Mucosa of rectum (tissue), 2 donors: Measurements from ENCODE around the gene ADAMTS17.
"Not testable (repeated sequence)": the region's sequence is repeated elsewhere in the genome, so short reads cannot be mapped to it uniquely, and the experiment has no call there.

Experiments
- H3K27ac ChIP-seq, 2 donors: one replicate each; pipeline ENCODE4 v1.7.0; 2013; ENCODE audit warnings: inconsistent platforms in 2 of 2, low read depth in 2 of 2, low read length in 2 of 2
- H3K27me3 ChIP-seq, 2 donors: one replicate each; pipeline ENCODE4 v1.7.0; 2013; ENCODE audit warnings: low read length in 2 of 2; ENCODE audit not compliant: control insufficient read depth in 2 of 2, insufficient read depth in 2 of 2
- H3K36me3 ChIP-seq, 2 donors: one replicate each; pipeline ENCODE4 v1.7.0; 2013; ENCODE audit warnings: low read length in 2 of 2; ENCODE audit not compliant: control insufficient read depth in 2 of 2, insufficient read depth in 2 of 2
- H3K4me1 ChIP-seq, 2 donors: one replicate each; pipeline ENCODE4 v1.7.0; 2013; ENCODE audit warnings: low read length in 2 of 2, mild to moderate bottlenecking in 1 of 2; ENCODE audit not compliant: control insufficient read depth in 2 of 2, insufficient read depth in 2 of 2
- H3K4me3 ChIP-seq, 2 donors: one replicate each; pipeline ENCODE4 v1.7.0; 2013; ENCODE audit warnings: low read length in 2 of 2
- H3K9ac ChIP-seq, 2 donors: one replicate each; pipeline ENCODE4 v1.7.0; 2013; ENCODE audit warnings: low read length in 2 of 2, low read depth in 1 of 2, mild to moderate bottlenecking in 1 of 2
- H3K9me3 ChIP-seq, 2 donors: one replicate each; pipeline ENCODE4 v1.7.0; 2013; ENCODE audit warnings: low read length in 2 of 2; ENCODE audit not compliant: control insufficient read depth in 2 of 2
- donor health status: healthy.
- donor health status: Normal muscosa, but diverticular disease.

ADAMTS17 gene

DNA sequence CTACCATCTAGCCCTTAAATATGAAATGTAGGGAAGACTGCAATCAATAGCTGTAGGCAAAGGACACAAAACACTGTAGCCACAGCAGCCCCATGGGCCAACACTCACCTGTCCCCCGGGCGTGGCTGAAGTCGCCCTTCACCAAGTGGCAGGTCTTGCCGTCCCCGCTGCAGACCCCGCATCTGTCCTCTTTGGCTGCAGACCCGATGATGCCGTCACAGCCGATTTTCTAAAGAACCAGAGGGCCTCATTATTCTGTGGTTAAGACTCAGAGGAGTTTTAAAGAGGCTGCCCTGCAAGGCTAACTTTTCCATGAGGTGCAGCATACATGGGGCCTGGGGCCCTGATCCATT is 245.6 kb downstream of the ADAMTS17 start:
- H3K4me3 ChIP-seq: no peak overlapping the region
- H3K27me3 ChIP-seq: no peaks in the 10 kb centered on the region
- no peaks in the 10 kb centered on the region for H3K9me3 ChIP-seq
- no peak overlapping the region for H3K27ac ChIP-seq
- H3K36me3 ChIP-seq: no peaks in the 10 kb centered on the region
- H3K4me1 ChIP-seq: no peaks in the 10 kb centered on the region
- no peak overlapping the region for H3K9ac ChIP-seq

DNA sequence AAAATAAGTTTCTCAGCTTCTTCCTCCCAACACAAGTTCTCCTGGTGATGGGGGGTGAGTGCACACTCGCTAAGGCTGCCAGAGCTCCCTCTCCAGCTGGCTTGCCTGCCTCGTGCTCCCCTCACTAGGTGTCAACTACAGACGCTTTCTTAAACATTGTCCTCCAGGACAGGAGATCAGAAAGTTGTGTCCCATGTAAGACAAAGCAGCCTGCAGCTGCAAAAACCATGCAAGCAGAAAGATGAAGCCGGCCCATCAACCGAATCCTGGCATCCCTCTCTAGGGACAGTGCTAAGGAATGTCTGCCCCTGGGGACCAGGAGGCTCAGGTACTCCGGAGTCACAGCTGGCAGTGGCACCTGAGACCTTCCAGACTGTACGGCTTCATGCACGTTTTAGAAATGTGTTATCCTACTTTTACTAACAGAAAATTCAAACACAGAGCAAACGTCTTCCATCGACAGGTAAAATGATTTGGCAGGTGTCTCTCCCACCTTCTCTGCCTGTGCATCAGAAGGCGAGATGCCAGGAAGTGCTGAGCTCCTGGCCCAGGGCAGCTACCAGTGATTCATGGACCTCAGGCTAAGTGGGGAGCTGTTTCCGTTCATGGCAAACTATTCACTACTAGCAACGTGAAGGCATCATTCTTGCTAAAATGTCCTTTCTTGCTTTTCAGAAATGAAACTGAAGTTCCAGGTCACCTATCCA is 246.1 kb downstream of the ADAMTS17 start:
- no peaks in the 10 kb centered on the region for H3K9me3 ChIP-seq
- H3K36me3 ChIP-seq: no peaks in the 10 kb centered on the region
- no peaks in the 10 kb centered on the region for H3K27me3 ChIP-seq

DNA sequence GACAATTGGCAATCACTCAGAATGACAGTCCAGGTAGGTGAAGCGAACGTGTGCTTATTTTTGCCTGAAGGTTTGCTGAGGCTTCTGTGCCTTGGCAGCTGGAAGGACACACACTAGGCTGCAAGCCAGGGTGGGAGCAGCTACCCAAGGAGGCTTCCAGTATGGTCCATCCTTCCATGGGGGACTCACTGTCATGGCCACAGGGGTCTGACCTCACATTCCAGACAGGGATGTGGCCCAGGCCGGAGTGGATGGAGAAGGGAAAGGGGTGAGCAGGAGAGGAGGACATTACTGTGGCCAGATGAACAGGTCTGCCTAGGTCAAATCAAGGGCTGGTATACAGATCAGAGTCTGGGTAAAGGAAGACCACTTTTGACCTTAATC is 247.7 kb downstream of the ADAMTS17 start:
- Histone ChIP-seq H3K4me1 (no peaks in the 10 kb centered on the region), H3K27me3 (no peaks in the 10 kb centered on the region), H3K9ac (no peak overlapping the region), H3K36me3 (no peaks in the 10 kb centered on the region), H3K9me3 (no peaks in the 10 kb centered on the region), H3K4me3 (no peak overlapping the region), H3K27ac (no peak overlapping the region)

More for the DNA sequence above, 246.1 kb downstream of the ADAMTS17 start:
- no peaks in the 10 kb centered on the region for H3K4me1 ChIP-seq
- H3K9ac ChIP-seq: no peak overlapping the region
- no peak overlapping the region for H3K4me3 ChIP-seq
- H3K27ac ChIP-seq: no peak overlapping the region

DNA sequence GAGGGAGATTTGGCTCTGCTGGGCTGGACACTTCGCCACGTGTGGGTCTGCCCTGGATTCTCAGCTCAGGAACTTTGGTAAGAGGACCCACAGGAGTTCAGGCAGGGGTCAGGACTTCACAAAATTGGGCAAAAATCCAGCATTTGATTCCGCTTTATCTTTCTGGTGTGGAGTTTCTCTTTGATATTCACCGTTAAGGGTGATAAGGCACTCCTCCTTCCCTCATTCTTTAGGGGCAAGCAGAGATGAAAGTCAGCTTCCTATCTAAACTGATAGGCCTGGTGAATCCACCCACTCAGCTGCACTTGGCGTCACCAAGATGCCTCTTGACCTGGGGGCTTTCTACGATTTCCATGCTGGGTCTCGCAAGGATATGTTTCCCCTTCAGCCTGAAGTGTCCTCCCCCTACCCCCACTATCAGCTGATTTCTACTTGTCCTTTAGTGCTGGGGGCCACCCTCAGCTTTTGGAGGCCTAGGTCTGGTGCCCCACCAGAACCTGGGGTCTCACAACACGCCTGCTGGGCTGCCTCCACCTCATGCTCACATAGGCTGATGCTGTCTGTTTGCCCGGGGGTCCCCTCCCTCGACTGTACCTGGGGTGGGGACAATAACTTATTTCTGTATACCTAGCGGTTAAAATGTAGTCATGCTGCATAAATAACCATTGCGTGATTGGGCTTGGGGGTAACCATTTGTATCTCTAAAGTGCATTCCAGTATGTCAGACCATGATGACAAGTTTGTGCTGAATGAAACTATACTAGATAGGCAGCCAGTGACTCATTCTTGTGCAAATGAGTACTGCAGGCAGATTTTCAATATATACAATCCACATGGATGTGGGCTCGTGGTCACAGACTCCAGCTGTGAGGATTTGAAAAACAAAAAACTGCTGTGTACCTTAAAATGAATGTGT is 248.3 kb downstream of the ADAMTS17 start:
- H3K36me3 ChIP-seq: no peaks in the 10 kb centered on the region
- no peaks in the 10 kb centered on the region for H3K9me3 ChIP-seq
- H3K9ac ChIP-seq: no peak overlapping the region
- no peaks in the 10 kb centered on the region for H3K4me1 ChIP-seq
- H3K4me3 ChIP-seq: no peak overlapping the region
- H3K27ac ChIP-seq: no peak overlapping the region
- no peaks in the 10 kb centered on the region for H3K27me3 ChIP-seq

DNA sequence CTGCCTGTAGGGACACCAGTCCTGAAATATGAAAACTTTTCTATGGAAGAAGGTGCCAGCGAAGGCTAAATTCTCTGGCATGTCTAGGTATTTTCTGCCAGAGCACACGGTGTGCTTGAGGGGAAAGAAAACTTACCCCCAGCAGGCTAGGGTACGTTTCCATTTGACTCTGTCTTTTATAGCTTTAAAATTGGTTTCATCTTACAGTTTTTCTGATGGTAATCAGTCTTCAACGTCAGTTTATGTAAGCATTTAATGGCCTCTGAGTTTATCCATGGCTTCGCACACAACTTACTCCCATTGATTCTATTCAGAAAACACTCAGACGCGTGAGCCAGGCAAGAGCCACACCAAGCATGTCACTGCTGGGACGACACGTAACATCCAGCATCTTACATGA is 249.7 kb downstream of the ADAMTS17 start:
- Histone ChIP-seq H3K27me3 (no peaks in the 10 kb centered on the region), H3K4me1 (no peaks in the 10 kb centered on the region), H3K9ac (no peak overlapping the region), H3K27ac (no peak overlapping the region), H3K4me3 (no peak overlapping the region), H3K36me3 (no peaks in the 10 kb centered on the region), H3K9me3 (no peaks in the 10 kb centered on the region)

DNA sequence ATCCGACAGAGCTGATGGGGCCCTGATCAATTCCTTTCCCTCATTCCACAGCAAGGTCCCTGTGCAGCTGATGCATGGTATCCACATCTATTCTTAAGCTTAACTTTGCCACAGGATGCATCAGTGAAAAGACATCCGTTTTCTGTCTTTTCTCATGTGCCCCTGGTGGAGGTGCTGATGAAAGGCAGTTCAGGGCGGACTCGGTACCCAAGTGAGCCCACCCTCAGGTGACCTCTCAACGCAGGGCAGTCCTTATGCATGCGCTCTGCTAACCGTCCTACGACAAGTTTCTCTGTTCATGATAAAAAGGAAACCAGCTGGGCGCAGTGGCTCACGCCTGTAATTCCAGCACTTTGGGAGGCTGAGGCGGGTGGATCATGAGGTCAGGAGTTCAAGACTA is 251.4 kb downstream of the ADAMTS17 start:
- Histone ChIP-seq H3K36me3 (no peaks in the 10 kb centered on the region), H3K27me3 (no peaks in the 10 kb centered on the region), H3K9ac (no peak overlapping the region), H3K9me3 (no peaks in the 10 kb centered on the region), H3K4me3 (no peak overlapping the region), H3K4me1 (no peaks in the 10 kb centered on the region), H3K27ac (no peak overlapping the region)

DNA sequence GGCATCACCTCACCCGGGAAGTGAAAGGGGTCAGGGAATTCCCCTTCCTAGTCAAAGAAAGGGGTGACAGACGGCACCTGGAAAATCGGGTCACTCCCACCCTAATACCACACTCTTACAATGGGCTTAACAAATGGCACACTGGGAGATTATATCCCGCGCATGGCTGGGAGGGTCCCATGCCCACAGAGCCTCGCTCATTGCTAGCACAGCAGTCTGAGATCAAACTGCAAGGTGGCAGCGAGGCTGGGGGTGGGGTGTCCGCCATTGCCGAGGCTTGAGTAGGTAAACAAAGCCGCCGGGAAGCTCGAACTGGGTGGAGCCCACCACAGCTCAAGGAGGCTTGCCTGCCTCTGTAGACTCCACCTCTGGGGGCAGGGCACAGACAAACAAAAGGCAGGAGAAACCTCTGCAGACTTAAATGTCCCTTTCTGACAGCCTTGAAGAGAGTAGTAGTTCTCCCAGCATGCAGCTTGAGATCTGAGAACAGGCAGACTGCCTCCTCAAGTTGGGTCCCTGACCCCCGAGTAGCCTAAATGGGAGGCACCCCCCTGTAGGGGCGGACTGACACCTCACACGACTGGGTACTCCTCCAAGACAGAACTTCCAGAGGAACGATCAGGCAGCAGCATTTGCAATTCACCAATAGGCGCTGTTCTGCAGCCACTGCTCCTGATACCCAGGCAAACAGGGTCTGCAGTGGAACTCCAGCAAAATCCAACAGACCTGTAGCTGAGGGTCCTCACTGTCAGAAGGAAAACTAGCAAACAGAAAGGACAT is 257.5 kb downstream of the ADAMTS17 start:
- H3K4me3 ChIP-seq, H3K9ac ChIP-seq, H3K27ac ChIP-seq, H3K4me1 ChIP-seq, H3K36me3 ChIP-seq, H3K9me3 ChIP-seq, H3K27me3 ChIP-seq: not testable (repeated sequence)

DNA sequence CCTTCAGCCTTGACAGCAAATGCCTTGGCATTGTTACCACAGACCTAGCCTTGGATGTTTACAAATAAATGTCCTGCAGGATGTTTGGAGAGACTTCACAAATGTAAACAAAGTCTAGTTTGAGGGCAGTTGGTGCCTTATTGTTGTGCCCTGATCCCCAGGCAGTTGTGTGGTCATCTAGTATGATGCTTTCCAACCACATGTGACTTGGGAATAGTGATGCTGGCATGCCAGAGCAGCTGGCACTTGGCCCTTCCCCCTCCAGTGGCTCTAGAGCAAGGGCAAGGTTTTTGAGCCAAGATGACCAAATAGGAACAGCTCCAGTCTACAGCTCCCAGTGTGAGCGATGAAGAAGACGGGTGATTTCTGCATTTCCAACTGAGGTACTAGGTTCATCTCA is 258.2 kb downstream of the ADAMTS17 start:
- no peak overlapping the region for H3K27ac ChIP-seq
- no peak overlapping the region for H3K9ac ChIP-seq
- no peak overlapping the region for H3K4me3 ChIP-seq
- H3K4me1 ChIP-seq: no peaks in the 10 kb centered on the region
- H3K36me3 ChIP-seq: no peaks in the 10 kb centered on the region
- no peaks in the 10 kb centered on the region for H3K9me3 ChIP-seq
- no peaks in the 10 kb centered on the region for H3K27me3 ChIP-seq

DNA sequence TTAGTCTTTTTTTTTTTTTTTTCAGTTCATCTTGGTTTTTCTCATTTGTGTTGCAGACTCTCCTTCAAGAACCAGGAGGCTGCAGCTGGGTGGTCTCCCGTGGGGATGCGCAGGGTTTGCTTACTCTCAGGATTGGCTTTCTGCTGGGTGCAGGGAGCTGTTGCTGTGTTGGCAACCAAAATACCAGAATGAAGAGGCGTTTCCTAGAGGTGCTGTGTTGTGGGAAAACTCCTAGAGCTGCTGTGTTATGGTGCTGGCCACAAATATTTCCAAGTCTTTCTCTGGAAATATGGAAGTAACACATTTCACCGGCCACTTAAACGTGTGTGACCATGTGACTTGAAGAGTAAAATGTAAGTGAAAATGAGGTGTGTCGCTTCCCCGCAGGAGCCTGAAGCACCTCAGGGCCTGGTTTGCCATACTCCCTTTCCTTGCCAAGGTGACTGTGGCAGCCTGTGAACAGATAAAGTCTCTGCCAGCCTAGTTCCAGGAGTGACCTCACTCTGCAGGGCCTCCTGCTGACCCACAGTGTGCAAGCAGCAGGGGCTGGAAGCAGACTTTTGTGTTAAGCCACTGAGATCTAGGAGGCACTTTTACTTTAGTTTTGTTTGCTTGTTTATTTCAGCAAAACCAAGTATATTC is 258.9 kb downstream of the ADAMTS17 start:
- no peaks in the 10 kb centered on the region for H3K27me3 ChIP-seq
- no peak overlapping the region for H3K9ac ChIP-seq
- no peak overlapping the region for H3K4me3 ChIP-seq
- H3K36me3 ChIP-seq: no peaks in the 10 kb centered on the region
- H3K9me3 ChIP-seq: no peaks in the 10 kb centered on the region
- H3K4me1 ChIP-seq: no peaks in the 10 kb centered on the region
- H3K27ac ChIP-seq: no peak overlapping the region
